Stimulated activated CD4-positive, alpha-beta T cell treated with anti-CD3 and anti-CD28 coated beads, Interleukin-12 subunit alpha, Interleukin-12 subunit beta, amount 100 ng/mL, for 48 hours (primary cell): ENCODE data around the gene MAPK4.

Experiments
- DNase-seq, 3 donors: peaks; one replicate each; pipeline ENCODE4 v3.0.0-alpha.2; 2020; ENCODE audit warnings: low read depth in 2 of 3, low spot score in 1 of 3

Gene MAPK4

DNA sequence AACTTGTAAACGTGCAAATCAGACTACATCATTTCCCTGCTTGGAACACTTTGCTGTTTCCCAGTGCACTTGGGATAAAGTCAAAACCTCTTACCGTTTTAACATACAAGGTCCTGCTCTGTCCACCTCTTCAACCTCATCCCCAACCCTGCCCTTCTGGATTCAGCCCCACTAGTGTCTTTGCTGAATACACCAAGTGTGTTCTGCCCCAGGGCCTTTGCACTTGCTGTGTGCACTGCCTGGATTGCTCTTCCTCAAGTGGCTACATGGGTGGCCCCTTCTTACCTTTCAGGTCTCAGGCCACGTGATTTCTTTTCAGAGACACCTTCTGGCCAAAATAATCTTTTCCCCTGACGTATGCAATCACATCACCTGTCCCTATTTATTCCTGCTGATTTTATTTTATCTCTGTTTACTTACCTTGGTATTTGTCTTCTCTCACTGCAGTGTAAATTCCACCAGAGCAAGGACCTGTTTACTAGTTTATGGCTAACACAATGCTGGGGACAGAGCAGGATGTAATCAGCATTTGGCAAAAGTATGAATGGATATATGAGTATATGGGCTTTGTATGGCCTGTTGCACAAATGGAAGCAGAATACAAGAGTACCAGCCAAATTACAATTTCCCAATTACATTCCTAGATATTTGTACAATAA, 63.9 kb downstream of the MAPK4 start:
- DNase-seq = no peak

DNA sequence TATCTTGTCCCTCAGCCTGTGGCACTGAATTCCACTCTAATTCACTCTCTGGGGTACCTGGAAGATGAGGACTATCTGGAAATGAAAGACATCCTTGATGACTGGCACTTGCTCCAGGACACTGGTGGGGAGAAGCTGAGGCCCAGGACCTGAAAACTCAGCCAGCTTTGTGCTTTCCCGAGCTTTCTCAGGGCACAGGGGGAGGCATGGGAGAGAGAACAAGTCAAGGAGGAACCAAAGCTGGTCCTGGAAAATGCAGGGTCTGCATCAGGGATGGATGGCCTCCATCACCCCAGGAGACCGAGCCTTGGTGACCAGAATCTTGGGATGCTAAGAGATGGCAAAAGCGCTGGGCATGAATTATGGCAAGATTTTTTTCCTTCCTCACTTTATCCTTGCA, 65.1 kb downstream of the MAPK4 start:
- DNase-seq = no peak

DNA sequence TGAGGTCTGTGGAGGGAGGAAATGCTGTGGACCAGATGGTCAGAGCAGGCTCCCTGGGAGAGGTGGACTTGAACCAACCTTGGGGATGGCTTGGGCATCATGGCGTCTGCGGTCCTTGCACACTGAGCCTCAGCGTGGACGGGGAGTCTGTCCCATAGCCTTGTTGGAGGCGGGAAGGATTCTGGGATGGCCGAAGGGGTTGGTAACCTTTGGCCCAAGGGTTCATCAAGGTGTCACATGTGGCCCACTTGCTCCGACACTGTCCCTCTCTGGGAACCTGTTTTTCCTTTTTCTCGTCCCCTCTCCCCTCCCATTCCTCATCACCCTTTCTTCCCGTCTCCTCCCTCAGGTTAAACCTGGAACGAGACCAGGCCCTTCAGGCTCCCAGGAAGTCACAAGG, 66.4 kb downstream of the MAPK4 start:
- DNase-seq = no peak

DNA sequence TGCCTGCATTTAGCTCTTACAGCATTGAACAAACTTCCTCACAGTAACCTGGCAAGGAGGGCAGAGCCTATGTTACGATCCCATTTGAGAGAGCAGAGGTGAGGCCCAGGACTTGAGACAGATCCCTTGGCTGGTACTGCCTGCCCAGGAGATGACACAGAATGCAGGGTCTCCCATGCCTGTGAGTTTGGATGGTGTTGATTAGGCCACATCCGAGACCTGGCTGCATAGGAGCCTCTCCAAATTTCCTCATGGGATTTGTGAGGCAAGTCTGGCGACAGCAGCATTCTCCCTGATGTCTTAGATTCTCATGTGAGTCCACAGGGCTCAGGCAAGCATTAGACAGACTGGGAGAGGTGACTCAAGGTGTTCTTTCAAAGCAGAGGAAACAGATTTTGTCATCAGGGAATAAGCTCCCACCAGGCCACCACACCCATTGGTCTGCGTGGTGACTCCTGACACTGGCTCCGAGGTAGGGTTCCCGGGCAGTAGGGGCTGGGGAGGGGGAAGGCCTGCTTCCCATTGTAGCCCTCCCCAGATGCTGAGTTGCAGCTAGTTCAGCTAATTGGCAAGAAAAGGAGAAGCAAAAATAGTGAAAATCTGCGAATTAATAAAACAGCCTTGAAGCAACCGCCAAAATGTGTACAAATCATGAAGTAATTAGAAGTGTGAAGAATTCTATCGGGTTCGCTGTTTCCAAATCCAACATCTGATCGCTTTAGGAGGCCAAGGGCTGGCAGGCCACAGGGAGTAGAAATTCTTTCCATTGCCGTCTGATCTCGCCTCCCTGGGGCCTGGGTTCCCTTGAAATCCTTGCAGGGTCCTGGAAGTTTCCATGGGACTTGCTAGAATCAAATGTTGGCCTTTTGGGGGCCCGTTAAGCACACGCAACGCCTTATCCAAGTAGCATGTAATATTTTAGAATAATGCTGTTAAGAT, 68.0 kb downstream of the MAPK4 start:
- no peak for DNase-seq

DNA sequence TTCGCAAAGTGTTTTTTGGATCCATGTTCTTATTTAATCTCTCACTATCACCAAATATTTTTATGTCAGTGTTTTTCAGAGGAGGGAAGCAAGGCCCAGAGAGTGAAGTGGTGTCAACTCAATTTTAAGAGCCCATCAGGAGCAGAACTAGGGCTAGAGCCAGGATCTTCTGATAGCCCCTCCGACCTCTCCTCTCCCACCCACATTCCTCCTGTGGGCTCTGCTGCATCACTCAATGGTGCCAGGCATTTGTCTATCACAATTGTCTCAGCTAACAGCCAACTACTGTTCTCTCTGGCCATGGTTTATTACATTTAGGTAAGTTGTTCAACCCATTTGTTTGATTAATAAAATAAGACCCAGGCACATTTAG, 68.6 kb downstream of the MAPK4 start:
- no peak for DNase-seq

DNA sequence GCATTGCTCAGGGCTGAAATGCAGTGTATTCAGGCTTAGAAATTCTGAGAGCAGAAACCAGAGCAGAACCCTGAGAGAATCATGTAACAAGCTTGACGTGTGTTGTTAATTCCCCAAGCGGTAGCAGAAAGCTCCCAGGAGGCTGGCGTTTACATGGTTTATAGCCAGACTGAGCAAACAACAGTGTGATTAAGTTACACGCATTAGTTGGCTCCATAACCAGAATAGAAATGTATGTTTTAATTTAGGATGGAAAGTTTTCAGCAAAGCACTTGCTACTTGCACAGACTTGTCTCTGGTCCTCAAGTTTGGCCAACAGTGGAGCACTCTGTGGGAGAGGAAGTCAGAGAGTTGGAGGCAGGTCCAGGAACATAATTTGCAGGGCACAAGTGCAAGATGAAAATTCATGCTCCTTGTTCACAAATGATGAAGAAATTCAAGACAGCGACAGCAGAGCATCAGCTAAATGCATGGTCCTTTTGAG, 69.3 kb downstream of the MAPK4 start:
- no peak for DNase-seq

DNA sequence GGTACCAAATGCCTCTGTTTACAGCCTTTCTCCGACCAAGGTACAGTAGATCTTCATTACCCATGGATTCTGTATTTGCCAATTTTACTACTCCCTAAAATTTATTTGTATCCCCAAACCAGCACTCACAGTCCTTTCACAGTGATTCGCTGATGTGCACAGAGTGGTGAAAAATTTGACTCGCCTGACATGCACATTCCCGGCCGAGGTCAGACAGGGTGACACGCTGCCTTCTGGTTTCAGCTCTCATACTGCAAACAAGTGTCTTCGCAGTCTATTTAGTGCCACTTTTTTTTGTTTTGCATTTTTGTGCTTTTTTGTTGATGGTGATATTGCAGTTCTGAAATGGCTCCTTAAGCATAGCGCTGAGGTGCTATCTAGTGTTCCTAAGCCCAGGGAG, 71.0 kb downstream of the MAPK4 start:
- no peak for DNase-seq

DNA sequence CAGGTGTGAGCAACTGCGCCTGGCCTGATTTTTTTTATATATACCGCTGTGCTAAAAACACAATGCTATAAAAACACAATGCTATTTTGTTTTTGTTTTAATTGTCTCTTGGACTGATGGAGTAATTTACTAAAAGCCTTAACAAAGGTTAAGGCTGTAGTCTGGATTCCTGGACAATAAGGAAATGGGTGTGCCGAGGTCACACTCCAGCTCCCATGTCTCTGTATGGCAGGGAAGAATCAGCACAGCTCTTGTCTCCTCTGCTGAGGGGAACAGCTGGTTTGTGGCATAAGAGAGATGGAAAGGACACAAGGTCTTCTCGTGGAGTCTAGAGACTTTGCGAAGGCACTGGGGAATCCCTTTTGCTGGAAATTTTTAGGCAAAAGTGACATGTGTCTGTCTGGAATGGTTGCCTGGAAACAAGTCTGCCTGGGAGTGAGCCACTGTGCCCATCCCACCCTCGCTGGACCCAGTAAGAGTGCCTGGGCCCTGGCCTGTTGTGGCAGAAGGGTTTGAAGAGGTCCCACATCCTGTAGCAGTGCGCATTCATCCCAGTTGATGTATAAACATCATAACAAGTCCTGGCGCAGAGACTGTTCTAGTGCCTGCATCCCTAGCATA, 73.1 kb downstream of the MAPK4 start:
- DNase-seq = no peak

DNA sequence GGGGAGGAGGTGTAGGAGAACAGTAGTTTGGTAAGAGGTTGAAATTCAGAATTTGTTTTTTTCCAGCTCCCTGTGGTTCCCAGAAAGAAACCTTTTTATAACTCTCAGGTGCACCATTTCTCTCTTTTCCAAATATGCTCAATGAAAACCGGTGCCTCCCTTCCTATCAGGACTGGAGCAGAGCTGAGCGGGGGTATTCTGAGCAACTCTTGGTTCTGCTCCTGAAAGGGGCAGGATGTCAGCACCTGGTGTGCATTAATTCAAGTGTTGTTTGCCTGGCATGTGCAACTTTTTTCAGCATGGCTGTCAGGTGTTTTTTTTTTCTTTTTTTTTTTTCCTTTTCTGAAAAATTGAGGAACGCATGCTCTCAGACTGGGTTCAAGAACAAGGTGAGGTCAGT, 74.1 kb downstream of the MAPK4 start:
- no peak for DNase-seq

DNA sequence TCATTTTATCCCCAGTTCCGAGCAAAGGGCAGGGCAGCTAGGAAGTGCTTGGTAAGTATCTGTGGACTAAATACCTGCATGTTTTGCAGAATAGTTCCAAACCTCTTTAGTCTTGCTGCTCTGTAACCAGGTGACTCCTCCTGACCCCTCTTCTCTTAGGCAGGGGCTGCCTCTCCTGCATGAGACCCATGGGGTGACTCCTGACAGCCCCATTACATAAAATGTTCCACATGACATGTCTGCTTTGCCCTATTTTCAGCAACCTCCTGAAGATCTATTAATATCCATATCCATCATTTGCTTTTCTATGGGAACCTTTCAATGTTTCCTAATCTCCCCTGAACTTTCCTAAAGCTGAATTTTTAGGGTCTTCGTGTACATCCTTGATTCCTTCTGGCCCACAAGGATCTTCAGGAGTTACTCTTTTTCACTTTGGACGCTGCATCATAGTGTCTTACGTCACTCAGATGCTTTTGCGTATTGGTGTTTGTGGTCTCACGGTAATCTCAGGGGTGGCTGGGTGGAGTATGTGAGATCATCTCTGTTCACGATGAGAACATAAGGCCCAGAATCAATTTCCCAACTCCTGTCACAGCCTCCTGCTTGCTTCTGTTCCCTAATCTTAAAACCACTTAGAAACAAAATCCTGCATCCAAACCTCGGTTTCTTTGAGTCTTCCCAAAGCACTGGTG, 76.6 kb downstream of the MAPK4 start:
- DNase-seq = no peak

DNA sequence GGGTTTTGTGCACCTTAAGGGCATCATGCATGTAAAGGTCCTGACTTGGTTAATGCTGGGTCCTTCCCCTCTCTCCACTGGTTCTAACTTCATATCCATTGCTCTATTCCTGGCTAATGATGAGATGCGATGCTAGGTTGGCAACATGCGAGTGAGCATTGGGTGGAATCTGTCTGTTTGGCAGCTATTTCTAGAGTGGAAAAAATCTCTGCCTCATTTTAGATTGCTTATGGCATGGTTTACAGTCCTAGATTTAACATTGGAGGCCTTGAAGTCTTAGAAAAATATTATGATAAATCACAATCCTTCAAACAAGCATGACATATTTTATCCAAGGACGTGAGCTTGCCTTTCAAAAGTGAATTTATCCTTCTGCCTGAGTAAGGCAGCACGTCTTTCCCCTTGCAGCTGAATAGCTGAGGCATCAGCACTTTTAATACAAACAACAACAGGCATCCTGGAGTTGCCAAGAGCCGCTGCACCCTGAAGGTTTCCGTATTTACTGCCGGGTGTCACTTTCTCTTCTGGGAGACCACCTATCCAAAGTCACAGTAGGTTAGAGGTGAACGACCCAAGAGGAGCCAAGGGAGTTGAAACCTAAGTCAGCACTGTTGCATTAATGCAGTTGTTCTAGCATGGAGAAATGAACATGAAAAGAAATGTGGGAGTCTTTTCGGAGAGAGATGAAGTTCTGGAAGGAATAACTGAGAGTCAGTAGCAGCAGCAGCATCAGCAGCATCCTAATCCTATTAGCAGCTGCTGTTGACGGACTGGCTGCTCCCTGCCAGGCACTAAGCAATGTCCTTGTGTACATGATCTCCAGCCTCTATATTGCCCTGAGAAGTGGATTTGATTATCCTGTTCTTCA, 78.4 kb downstream of the MAPK4 start:
- DNase-seq = no peak

DNA sequence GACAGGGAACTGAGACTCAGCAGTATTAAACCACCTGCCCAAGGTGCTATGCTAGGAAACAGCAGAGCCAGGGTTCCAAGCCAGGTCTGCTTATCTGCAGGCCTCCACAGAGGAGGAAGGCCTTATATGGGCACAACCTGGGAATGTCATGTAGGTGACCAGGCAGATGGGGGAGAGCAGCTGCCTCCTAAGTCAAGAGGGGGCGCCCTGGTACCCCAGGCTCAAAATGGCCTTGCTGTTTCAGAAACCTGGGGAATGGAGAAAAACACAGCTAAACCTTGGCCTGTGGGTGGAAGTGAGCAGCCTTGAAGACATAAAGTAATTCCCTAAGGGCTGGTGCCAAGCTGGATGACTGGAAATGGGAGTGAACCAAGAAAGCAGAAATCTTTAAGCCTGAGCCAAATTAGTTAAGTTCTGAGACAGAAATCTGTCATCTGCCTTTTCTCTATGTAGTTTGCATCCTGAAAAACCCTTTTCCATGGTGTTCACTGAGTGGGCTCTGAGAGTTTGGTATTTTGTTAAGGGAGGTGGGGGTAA, 79.1 kb downstream of the MAPK4 start:
- no peak for DNase-seq

DNA sequence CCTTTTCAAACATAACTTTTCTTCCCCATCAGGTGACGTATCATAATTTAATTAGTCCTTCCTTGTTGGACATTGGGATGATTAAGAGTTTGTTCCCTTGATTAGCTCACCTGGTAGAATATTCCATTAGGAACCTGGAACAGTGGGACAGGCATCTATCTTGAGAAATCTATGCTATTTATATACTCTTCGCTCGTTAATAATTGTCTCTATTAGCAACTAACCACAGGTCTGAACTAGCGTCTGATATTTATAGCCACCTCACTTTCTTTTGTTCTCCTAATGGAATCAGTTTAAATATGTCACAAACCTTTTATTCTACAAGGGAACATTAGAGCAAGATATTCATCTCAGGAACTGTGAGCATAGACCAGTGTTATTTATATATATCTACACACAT, 79.8 kb downstream of the MAPK4 start:
- no peak for DNase-seq

DNA sequence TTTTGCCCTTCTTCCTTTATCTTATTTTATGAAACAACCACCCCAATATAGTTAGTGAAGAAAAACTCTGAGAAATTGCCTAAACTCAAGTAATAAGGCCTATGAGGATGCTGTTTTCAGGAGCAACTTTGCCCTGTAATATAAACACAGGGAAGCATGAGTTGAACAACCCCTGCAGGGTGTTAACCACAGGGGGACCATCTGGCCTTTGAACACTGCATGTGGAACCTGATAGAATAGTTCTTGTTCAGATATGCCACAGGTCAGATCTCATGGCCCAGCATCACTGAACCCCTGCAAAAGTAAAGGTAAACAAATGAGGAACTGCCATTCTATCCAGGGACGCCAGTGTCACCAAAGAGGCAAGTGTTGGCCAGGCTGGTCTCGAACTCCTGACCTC, 82.6 kb downstream of the MAPK4 start:
- DNase-seq = no peak

DNA sequence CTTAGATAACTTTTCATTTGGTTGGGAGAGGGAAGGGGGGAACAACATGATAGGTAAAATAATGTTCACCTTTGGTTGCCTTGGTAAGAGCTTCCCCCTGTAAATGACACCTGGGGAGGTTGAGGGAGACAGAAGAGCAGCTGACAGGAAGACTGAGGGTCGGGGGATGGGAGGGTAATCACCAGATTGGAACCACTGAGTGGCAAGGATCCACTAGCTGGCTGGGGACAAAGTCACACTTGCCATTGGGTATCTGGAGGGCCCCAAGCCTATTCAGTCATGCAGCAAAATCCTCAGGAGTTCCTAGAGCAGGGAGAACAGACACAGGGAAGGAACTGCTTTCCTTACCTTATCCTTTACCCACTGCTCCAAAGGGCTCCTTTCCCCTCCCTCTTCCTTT, 84.3 kb downstream of the MAPK4 start:
- no peak for DNase-seq

DNA sequence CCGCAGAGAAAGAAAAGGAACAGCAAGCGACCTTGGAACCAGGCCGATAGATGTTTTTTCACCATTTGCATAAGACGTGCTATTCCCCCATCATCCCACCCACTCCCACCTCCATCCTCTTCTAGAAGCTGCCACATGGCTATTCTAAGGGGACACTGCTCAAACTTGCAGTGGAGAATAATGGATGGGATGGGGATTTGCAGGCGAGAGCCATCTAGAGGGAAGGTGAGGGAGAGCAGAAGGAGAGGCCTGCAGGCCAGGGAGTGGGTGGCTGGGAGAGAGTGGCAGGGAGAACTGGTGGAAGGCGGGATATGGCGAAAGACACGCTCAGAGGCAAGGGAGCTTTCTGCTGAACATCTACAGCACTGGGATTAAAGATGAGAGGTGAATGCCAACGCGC, 84.9 kb downstream of the MAPK4 start:
- no peak for DNase-seq

DNA sequence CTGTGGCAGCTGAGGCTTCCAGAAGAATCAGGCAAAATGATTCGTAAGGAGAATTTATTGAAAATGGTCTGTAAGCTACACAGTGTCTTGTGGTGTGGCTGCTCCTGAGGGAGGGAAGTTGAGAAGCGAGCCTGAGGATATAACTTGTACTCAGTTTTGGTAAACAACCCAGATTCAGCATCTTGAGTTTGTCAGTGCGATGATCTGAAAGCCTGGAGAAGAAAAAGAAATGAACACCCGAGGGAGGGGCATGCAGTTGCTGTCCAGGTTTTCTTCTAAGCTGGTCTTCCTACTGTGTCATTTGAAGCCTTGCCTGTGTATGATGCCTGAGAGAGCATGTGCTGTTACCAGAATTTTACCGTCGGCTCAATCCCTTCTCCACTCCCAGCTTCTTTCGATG, 87.3 kb downstream of the MAPK4 start:
- no peak for DNase-seq

DNA sequence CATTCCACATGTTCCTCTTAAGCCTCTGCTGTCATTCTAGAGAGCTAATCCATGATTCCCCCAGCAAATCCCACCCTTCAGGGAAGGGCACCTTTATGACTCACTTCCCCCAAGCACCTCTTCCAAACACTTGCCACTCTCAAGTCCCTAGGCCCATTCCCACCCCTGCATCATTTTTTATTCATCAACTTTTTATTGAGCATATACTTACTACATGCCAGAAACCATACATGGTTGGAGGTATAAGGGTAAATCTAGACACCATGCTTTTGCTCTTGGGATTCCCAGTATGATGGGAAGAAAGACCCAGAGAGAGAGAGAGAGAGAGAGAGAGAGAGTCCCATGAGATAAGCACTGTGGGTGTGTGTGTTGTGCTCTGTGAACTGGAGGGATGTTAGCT, 87.9 kb downstream of the MAPK4 start:
- no peak for DNase-seq

DNA sequence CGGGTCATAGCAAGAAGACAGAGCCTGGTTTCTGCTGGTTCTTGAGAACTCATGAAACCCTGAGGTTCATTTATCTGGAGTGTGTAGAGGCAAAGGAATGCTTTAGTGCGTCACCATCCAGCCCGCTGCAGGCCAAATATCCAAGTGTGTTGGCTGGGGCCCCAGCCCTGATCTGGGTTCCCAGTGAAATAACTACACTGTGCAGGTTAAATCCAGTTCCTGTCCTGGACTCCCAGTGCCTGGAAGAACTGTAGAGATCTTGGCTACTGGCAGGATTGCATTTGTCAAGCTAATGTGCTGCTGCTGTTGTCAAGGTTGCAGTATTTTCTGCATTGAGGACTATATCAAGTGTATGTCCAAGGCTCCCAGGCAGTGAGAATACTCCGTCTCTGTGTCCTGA, 89.9 kb downstream of the MAPK4 start:
- DNase-seq = no peak

DNA sequence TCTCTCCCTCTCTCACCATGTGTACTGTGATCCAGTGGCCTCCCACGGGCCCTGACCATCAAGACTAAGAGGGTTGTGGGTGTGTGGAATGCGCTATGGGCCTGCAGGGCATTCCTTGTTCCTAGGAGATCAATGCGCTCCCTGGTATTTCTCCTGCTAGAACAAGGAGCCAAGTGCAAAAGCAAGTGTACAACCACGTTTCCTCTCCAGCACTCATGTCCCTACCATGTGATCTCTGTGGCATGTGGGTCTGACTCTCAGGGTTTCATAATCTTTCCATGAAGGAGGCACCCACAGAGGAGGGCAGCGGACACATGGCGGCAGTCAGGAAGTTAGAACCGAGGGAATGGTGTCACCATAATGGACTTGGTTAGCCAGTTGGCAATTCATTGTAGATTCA, 91.4 kb downstream of the MAPK4 start:
- no peak for DNase-seq
